Left colon (tissue), 2 donors: ENCODE data around the gene WBP2NL. TPM values are rescaled to one million over a fixed set of nuclear protein-coding genes. Genes with fewer than 3 reads are reported as not detected.

Experiments used
- ATAC-seq: fragments of 200-7000 bp; cut with Tn5 transposase; one replicate; pipeline ENCODE4 v1.9.1; 2020; ENCODE audit warnings: mild to moderate bottlenecking, moderate library complexity
- DNase-seq, 2 donors: peaks; one replicate each; pipeline ENCODE4 v3.0.0-alpha.2; 2020
- intact Hi-C, 2 donors: fragments of 100-400 bp; cut with DNase I in 1 of 2; cut with micrococcal nuclease in 1 of 2; formaldehyde crosslinking; loops; one replicate each; pipeline versions ENCODE4 v1.11.2 to v1.14.0; 2022; cut with DNase I, micrococcal nuclease
- total RNA-seq, 2 donors: library from RNA; stranded (reverse); fragmentation: NEBNext Ultra II Directional; extraction: Animal tissue kit (Norgen Biotek cat#: 25700); gene quantifications; one replicate each; pipeline ENCODE4 v1.2.1, GENCODE V29; 2021
- donor health status: DM: no; HTN: no; CAD: no.
- donor health status: DM: yes; HTN: yes; CAD: no.

Gene WBP2NL
- total RNA-seq, 2 donors from 2014 or later: 1.3 to 2.1 TPM

GRCh38 chr22:42016111-42016510 lies 17.5 kb downstream of the WBP2NL start:
- DNase-seq (no peak), ATAC-seq (no peak)
- intact Hi-C loops: no loop called here

GRCh38 chr22:42018224-42018623 lies 19.6 kb downstream of the WBP2NL start:
- ATAC-seq (no peak), DNase-seq (no peak)
- intact Hi-C loops: no loop called here

DNA sequence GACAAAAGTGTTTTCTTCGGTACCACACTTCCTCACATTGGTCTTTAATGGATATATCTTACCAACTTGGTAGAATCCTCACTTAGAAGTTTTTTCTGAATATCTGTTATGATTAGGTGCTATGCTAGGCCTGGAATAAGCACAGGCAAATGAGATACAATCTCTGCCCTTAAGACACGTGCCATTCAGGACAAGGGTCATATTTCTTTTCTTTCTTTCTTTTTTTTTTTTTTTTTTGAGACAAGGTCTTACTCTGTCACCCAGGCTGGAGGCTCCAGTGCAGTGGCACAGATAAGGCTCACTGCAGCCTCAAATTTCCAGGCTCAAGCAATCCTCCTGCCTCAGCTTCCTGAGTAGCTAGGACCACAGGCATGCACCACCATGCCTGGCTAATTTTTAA lies 23.0 kb downstream of the WBP2NL start:
- intact Hi-C loops: no loop called here
- no peak for DNase-seq
- peak; percentile 46 for ATAC-seq

DNA sequence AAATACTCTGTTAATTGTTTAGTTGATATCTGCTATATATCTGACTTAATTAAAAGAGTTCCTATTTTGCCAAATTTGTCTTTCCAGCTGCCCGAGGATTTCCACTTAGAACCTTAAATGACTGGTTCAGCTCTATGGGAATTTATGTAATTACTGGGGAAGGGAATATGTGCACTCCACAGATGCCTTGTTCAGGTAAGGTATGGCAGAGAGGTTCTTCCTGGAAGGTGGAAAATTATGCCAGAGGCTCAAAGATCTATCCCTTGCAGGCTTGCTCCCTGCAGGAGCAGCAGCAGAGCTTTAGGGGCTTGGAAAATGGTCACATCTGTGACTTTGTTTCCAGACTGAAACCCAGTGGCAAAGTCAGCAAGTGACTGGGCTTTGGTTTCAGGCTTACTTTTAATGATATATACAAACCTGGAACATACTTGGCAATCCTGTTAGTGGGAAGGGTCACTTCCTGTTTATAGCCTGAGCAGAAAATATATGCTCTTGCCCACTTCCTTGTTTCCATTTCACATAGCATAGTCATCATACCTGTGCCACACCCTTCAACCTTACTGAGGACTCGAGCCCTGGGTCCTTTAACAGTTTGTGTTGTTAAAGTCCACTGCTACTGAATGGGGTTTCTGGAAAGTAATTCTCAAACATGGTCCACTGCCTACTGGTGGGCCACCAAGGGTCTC lies 23.7 kb downstream of the WBP2NL start:
- DNase-seq (peak in 1 of 2 donors; percentile 42), ATAC-seq (peak; percentile 100)
- intact Hi-C loops: no loop called here

DNA sequence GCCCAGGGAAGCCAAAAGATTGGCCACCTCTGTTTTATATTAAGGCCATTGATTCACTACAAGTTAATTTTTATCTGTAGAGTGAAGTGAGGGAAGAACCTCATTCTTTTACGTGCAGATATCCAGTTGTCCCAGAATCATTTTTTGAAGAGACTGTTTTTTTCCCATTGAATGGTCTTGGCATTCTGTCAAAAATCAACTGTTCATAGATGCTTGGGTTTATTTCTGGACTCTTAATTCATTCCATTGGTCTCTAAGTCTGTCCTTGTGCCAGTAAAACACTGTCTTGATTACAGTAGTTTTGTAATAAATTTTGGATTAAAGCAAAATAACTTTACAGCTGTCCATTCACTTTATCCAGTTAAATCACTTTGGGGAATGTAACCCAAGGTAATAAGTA lies 26.8 kb downstream of the WBP2NL start:
- no peak for ATAC-seq
- DNase-seq: no peak
- intact Hi-C loops: no loop called here

GRCh38 chr22:42026705-42027104 lies 28.1 kb downstream of the WBP2NL start:
- DNase-seq (no peak), ATAC-seq (no peak)
- intact Hi-C loops: no loop called here

- intact Hi-C loops: no loop called here
- DNase-seq (no peak), ATAC-seq (no peak)
Measured at GRCh38 chr22:42033263-42034181, 34.9 kb downstream of the WBP2NL start.

DNA sequence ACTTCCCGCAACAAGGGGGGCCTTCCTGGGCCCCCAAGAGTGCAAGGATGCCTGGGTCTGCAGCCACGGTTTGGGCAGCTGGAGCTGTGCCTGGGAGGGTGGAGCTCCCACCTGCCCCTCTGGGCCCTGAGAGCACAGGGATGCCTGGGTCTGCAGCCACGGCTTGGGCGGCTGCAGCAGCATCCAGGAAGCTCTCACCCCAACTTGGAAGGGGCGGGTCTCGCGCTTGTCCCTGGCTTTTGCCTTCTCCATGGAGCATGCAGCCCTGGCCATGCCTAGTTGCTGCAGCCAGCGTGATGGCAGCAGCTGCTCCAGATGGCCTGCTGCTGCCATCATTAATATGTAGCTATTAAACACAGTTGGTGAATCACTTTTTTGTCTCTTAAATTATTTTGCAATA lies 36.7 kb downstream of the WBP2NL start:
- no peak for DNase-seq
- intact Hi-C loops: no loop called here
- ATAC-seq: no peak

DNA sequence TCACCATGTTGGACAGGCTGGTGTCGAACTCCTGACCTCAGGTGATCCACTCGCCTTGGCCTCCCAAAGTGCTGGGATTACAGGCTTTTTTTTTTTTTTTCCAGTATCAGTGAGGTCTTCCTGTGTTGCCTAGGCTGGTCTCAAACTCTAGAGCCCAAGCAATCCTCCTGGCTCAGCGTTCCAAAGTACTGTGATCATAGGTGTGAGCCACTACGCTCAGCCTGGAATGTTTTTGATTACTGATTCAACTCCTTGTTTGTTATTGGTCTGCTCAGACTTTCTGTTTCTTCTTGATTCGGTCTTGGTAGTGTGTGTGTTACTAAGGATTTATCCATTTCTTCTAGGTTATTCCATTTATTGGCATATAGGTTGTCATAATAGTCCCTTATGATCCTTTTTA lies 40.7 kb downstream of the WBP2NL start:
- ATAC-seq: no peak

GRCh38 chr22:42041784-42042183 lies 43.2 kb downstream of the WBP2NL start:
- DNase-seq (no peak), ATAC-seq (no peak)
- intact Hi-C loops: no loop called here

More for the DNA sequence above, 40.7 kb downstream of the WBP2NL start:
- intact Hi-C loops: no loop called here
- DNase-seq: no peak

- intact Hi-C loops: no loop called here
- ATAC-seq: no peak
- DNase-seq: no peak
Measured at GRCh38 chr22:42050641-42051180, 52.1 kb downstream of the WBP2NL start.

DNA sequence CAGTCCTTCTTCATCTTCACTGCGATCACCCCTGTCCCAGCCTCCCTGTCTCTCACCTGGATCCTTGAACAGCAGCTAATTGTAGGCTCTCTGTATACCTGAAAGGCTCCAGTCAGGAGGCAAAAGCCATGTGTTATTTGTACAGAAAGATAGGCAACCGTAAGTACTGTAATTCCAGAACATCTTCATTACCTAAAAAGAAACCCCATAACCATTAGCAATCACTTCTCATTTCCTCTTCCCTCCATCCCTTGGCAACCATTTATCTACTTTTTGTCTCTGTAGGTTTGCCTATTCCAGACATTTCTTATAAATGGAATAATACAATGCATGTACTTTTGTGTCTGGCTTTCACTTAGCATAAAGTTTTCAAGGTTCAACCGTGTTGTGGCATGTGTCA lies 54.2 kb downstream of the WBP2NL start:
- ATAC-seq: no peak

GRCh38 chr22:42056757-42057511 lies 58.3 kb downstream of the WBP2NL start:
- ATAC-seq (no peak), DNase-seq (no peak)
- intact Hi-C loops: no loop called here

More for the DNA sequence above, 54.2 kb downstream of the WBP2NL start:
- no peak for DNase-seq
- intact Hi-C loops: no loop called here

- no peak for ATAC-seq
- intact Hi-C loops: no loop called here
- no peak for DNase-seq
Measured at GRCh38 chr22:42060489-42060888, 61.9 kb downstream of the WBP2NL start.

GRCh38 chr22:42061041-42061440 lies 62.5 kb downstream of the WBP2NL start:
- DNase-seq: no peak

DNA sequence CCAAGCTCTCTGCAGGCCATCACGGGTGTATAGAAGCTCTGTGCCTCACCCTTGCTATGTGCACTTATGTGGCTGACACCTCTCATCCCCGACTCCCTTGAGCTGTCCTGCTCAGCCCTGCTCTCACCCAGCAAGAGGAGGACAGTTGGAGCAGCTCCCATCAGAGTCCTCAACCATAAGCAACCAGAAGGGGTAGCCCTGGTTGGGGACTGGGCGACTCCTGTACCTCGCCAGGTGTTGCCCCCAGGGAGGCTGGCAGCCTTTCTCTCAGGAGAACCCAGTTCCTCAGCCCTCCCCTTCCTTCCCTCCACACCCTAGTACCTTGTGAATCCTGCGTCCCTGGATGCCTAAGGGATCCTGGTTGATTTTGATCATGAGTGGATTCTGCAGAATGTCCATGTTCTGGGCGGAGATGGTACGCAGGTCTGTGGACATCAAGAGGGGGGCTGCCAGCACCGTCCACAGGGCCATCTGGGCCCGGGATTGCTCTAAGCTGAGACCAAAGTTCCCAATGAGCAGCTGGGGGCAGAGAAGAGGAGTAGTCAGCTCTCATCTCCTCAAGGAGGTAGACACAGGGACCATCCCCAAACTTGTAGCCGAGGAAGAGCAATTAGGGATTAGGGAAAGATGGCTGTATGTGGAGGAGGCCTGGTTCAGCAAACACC lies 64.0 kb downstream of the WBP2NL start:
- intact Hi-C loops: no loop called here

More at GRCh38 chr22:42061041-42061440, 62.5 kb downstream of the WBP2NL start:
- intact Hi-C loops: no loop called here
- ATAC-seq: no peak

DNA sequence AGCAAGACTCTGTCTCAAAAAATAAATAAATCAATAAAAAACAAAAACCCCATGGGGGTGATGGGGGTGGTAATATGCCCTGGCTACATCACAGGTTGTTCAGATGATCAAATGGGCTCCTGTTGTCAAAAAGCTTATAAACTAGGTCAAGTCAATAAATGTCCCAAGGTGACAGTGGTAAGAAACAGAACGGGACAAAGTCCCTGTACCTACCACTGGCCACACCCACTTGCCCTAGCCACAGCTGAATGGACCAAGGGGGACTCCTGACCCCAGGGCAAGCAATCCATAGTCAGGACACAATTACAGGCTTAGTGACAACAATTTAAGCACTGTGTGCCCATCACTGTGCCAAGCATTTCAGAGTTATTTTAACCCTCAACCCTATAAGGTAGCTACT lies 66.0 kb downstream of the WBP2NL start:
- intact Hi-C loops: no loop called here
- DNase-seq: no peak
- ATAC-seq: peak; percentile 93

More for the DNA sequence above, 64.0 kb downstream of the WBP2NL start:
- no peak for ATAC-seq
- no peak for DNase-seq

DNA sequence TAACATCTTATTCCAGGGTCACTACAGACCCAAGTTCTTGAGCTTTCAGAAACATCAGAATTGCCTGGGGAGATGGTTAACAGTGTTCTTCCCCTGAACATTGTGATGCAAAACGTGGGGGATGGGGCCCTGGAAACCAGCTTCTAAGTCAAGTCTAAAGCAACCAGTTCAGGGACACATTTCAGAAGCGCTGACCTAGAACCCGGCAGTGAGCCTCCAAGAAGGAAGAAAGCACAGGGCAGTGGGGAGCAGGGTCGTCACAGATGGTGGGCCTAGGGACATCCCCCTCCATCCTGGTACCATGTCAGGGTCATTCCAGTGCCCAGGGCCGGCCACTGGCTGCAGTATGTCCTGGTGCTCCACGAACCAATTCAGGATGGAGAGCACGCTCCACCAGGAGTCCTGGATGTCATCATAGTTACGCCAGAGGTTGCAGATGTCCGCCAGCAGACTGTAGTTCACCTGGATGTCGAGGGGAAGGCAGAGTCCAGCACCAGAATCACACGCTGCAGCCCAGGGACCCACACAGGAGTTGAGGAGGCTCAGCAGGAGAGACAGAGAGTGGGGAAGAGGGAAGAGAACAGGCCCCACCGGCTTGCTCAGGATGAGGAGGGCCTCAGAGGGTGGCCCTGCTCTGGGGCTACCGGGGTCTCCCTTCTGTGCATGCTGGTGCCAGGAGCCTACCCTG lies 67.0 kb downstream of the WBP2NL start:
- ATAC-seq (no peak), DNase-seq (no peak)
- intact Hi-C loops: no loop called here
